Smooth muscle cell (in vitro differentiated cells): Measurements from ENCODE around the gene KDR. TPM values are rescaled to one million over a fixed set of nuclear protein-coding genes. Genes with fewer than 3 reads are reported as not detected.

Source experiments
- DNase-seq: peaks from one replicate; lab custom pipeline; 2025; ENCODE audit not compliant: unreplicated experiment; lab: John Stamatoyannopoulos, UW
- H2AFZ ChIP-seq: fragments of 200-600 bp; sonication (generic); 2 replicates; pipeline ENCODE4 v1.6.0; 2016; ENCODE audit warnings: antibody characterized with exemption, low read depth, mild to moderate bottlenecking
- H3F3A ChIP-seq: fragments of 200-600 bp; sonication (generic); 2 replicates; pipeline ENCODE4 v1.6.0; 2017; ENCODE audit warnings: antibody characterized with exemption, low read depth
- H3K27ac ChIP-seq: fragments of 200-600 bp; sonication (generic); 2 replicates; pipeline ENCODE4 v1.5.1; 2016; ENCODE audit warnings: low read depth, mild to moderate bottlenecking
- H3K27me3 ChIP-seq: fragments of 200-600 bp; sonication (generic); 2 replicates; pipeline ENCODE4 v1.6.1; 2016; ENCODE audit warnings: low read depth, mild to moderate bottlenecking
- H3K36me3 ChIP-seq: fragments of 200-600 bp; sonication (generic); 2 replicates; pipeline ENCODE4 v1.5.1; 2016; ENCODE audit warnings: low read depth
- H3K4me1 ChIP-seq: fragments of 200-600 bp; sonication (generic); 2 replicates; pipeline ENCODE4 v1.5.1; 2016; ENCODE audit warnings: low read depth
- H3K4me2 ChIP-seq: fragments of 200-600 bp; sonication (generic); 2 replicates; pipeline ENCODE4 v1.6.0; 2016; ENCODE audit warnings: mild to moderate bottlenecking
- H3K4me3 ChIP-seq: fragments of 200-600 bp; sonication (generic); 2 replicates; pipeline ENCODE4 v1.5.1; 2016; ENCODE audit warnings: mild to moderate bottlenecking
- H3K79me2 ChIP-seq: fragments of 200-600 bp; sonication (generic); 2 replicates; pipeline ENCODE4 v1.6.0; 2016; ENCODE audit warnings: low read depth, mild to moderate bottlenecking
- H3K9ac ChIP-seq: fragments of 200-600 bp; sonication (generic); 2 replicates; pipeline ENCODE4 v1.6.0; 2016; ENCODE audit warnings: low read depth
- H3K9me3 ChIP-seq: fragments of 200-600 bp; sonication (generic); replicated peaks from 2 replicates; pipeline ENCODE4 v1.5.1; 2016; ENCODE audit warnings: low read depth
- H4K20me1 ChIP-seq: fragments of 200-600 bp; sonication (generic); 2 replicates; pipeline ENCODE4 v1.6.0; 2016; ENCODE audit warnings: low read depth
- CTCF ChIP-seq: fragments of 200-600 bp; sonication (generic); IDR thresholded peaks from 2 replicates; pipeline ENCODE4 v1.5.1; 2017; ENCODE audit warnings: borderline replicate concordance, mild to moderate bottlenecking, antibody characterized with exemption; ENCODE audit not compliant: insufficient read depth, poor library complexity, severe bottlenecking
- WGBS: methylation state at CpG from one replicate; pipeline ENCODE4 v1.1.7; 2016; ENCODE audit warnings: low lambda C conversion rate; 5-methylcytosine and 5-hydroxymethylcytosine counted together
- polyA plus RNA-seq: library from polyadenylated mRNA; unstranded; fragments of >200 nt; fragmentation: Nextera tagmentation; extraction: Ambion mirVana; gene quantifications from 2 replicates; pipeline ENCODE4 v1.2.1, GENCODE V29; 2016
- total RNA-seq: library from RNA; depleted of rRNA; stranded (reverse); fragments of >200 nt; gene quantifications from 2 replicates; pipeline ENCODE4 v1.2.3, GENCODE V29; 2014

The KDR gene
- total RNA-seq (56.3 and 58.6 TPM in 2 replicates), polyA plus RNA-seq (27.7 and 29.3 TPM in 2 replicates)

- 1% methylated on average over 42 of the region's 57 CpGs for WGBS
- H4K20me1 ChIP-seq = no peaks in the 10 kb centered on the region
- H3F3A ChIP-seq = no peaks in the 10 kb centered on the region
- H3K79me2 ChIP-seq = peaks cover 54% of the 10 kb centered on the region
- TF ChIP-seq CTCF = no peak
- H3K4me3 ChIP-seq = peak within 1 kb of the TSS; percentile 78
- DNase-seq = peak; percentile 35
- no peak within 1 kb of the TSS for H3K27ac ChIP-seq
- peaks cover 7% of the 10 kb centered on the region for H3K4me1 ChIP-seq
- peak within 1 kb of the TSS; percentile 91 for H3K4me2 ChIP-seq
- no peaks in the 10 kb centered on the region for H3K27me3 ChIP-seq
- H3K36me3 ChIP-seq = no peaks in the 10 kb centered on the region
- no peaks in the 10 kb centered on the region for H3K9me3 ChIP-seq
- H2AFZ ChIP-seq = peak within 1 kb of the TSS; percentile 99
- no peak within 1 kb of the TSS for H3K9ac ChIP-seq
Observed at GRCh38 chr4:55125087-55125721, at the start of gene KDR. KDR (minus strand) TSS chr4:55125595; CDS start chr4:55125293, 302 bp downstream.

- no peak overlapping the region for H3K4me2 ChIP-seq
- H3K9ac ChIP-seq = no peak overlapping the region
- H2AFZ ChIP-seq = no peak overlapping the region
- no peaks in the 10 kb centered on the region for H4K20me1 ChIP-seq
- no peaks in the 10 kb centered on the region for H3K9me3 ChIP-seq
- no peaks in the 10 kb centered on the region for H3K27me3 ChIP-seq
- H3K27ac ChIP-seq = peak overlapping the region; percentile 6
- no peak for DNase-seq
- no peak overlapping the region for H3K4me3 ChIP-seq
- H3K36me3 ChIP-seq = no peaks in the 10 kb centered on the region
- peaks cover 5% of the 10 kb centered on the region for H3K4me1 ChIP-seq
- TF ChIP-seq CTCF = no peak
- WGBS = 3% methylated on average over 1 of the region's 1 CpG
- H3F3A ChIP-seq = peaks cover 5% of the 10 kb centered on the region
- no peaks in the 10 kb centered on the region for H3K79me2 ChIP-seq
Observed at GRCh38 chr4:55173580-55173979, 48.2 kb upstream of the KDR start.

- no peaks in the 10 kb centered on the region for H3K79me2 ChIP-seq
- H3F3A ChIP-seq = peaks cover 5% of the 10 kb centered on the region
- H3K9me3 ChIP-seq = no peaks in the 10 kb centered on the region
- TF ChIP-seq CTCF = no peak
- no peak overlapping the region for H3K4me3 ChIP-seq
- H3K36me3 ChIP-seq = no peaks in the 10 kb centered on the region
- H3K4me1 ChIP-seq = peaks cover 5% of the 10 kb centered on the region
- no peak overlapping the region for H3K27ac ChIP-seq
- no peak for DNase-seq
- peak overlapping the region; percentile 36 for H3K4me2 ChIP-seq
- no peaks in the 10 kb centered on the region for H3K27me3 ChIP-seq
- no peaks in the 10 kb centered on the region for H4K20me1 ChIP-seq
- no peak overlapping the region for H3K9ac ChIP-seq
- 66% methylated on average over 4 of the region's 4 CpGs for WGBS
- H2AFZ ChIP-seq = no peak overlapping the region
Observed at GRCh38 chr4:55172694-55173287, 47.4 kb upstream of the KDR start.
